GM12878 (cell line): ENCODE measurements around the gene SSBP2. TPM values are rescaled to one million over a fixed set of nuclear protein-coding genes. Genes with fewer than 3 reads are reported as not detected.

Source experiments
- ATAC-seq: fragments of 200-7000 bp; cut with Tn5 transposase; 3 replicates; pipeline ENCODE4 v1.9.1; 2020; ENCODE audit warnings: mild to moderate bottlenecking, moderate library complexity
- BruUV-seq: library from RNA; stranded (reverse); fragments of 400-500 nt; replicated peaks from 2 replicates; lab custom pipeline; 2021; lab: Mats Ljungman, UMichigan
- CTCF ChIA-PET: fragments of 300-600 bp; sonication (Branson Sonifier 250); formaldehyde crosslinking; extraction: SDS; loops from one replicate; lab custom pipeline; 2021; ENCODE audit warnings: inconsistent platforms; lab: Yijun Ruan, JAX
- POLR2A ChIA-PET: fragments of 350-600 bp; formaldehyde crosslinking; extraction: SDS; loops from one replicate; lab custom pipeline; 2021; ENCODE audit warnings: inconsistent platforms; lab: Charles Lee
- RAD21 ChIA-PET: fragments of 300-600 bp; sonication (Branson Sonifier 250); formaldehyde crosslinking; loops from one replicate; lab custom pipeline; 2023; ENCODE audit warnings: antibody characterized with exemption; ENCODE audit not compliant: unreplicated experiment; lab: Charles Lee
- SMC1A ChIA-PET: fragments of 300-600 bp; sonication (Branson Sonifier 250); formaldehyde crosslinking; loops from one replicate; lab custom pipeline; 2023; ENCODE audit not compliant: unreplicated experiment, uncharacterized antibody; lab: Charles Lee
- DNase-seq: peaks from one replicate; pipeline ENCODE4 v3.0.0-alpha.2; 2011; ENCODE audit warnings: low read depth, low spot score
- FAIRE-seq: peaks from 3 replicates; lab custom pipeline; 2011; peaks lifted over from hg19 to GRCh38; lab: Jason Lieb, UNC
- H2AFZ ChIP-seq: 2 replicates; pipeline ENCODE4 v1.6.0; 2011; ENCODE audit warnings: low read depth, low read length, control low read depth; ENCODE audit not compliant: control insufficient read depth
- H3K27ac ChIP-seq: 2 replicates; pipeline ENCODE4 v1.5.1; 2011; ENCODE audit warnings: control low read depth; ENCODE audit not compliant: control insufficient read depth, insufficient read depth
- H3K27me3 ChIP-seq, 2 experiments: replicated peaks in 1 of 2; 2 replicates each; pipeline versions ENCODE4 v1.6.0 to v1.6.1; 2011; ENCODE audit warnings: low read length in 1 of 2; ENCODE audit not compliant: control insufficient read depth in 2 of 2, insufficient read depth in 2 of 2
- H3K36me3 ChIP-seq, 2 experiments: 2 replicates each; pipeline ENCODE4 v1.5.1; 2011; ENCODE audit warnings: low read length in 1 of 2; ENCODE audit not compliant: control insufficient read depth in 2 of 2, insufficient read depth in 2 of 2
- H3K4me1 ChIP-seq: 2 replicates; pipeline ENCODE4 v1.6.1; 2011; ENCODE audit warnings: mild to moderate bottlenecking, low read length, moderate library complexity, mixed read lengths; ENCODE audit not compliant: control insufficient read depth, insufficient read depth
- H3K4me2 ChIP-seq: 2 replicates; pipeline ENCODE4 v1.6.0; 2011; ENCODE audit warnings: control low read depth; ENCODE audit not compliant: control insufficient read depth, insufficient read depth
- H3K4me3 ChIP-seq: fragments of 200-600 bp; sonication (generic); 2 replicates; pipeline ENCODE4 v1.5.1; 2016
- H3K79me2 ChIP-seq: 2 replicates; pipeline ENCODE4 v1.6.0; 2011; ENCODE audit warnings: low read length; ENCODE audit not compliant: control insufficient read depth, insufficient read depth
- H3K9ac ChIP-seq: 2 replicates; pipeline ENCODE4 v1.8.0; 2011; ENCODE audit warnings: low read length, control low read depth, mixed read lengths; ENCODE audit not compliant: control insufficient read depth, insufficient read depth
- H3K9me3 ChIP-seq: replicated peaks from 3 replicates; pipeline ENCODE4 v1.5.1; 2011; ENCODE audit warnings: mild to moderate bottlenecking, low read length; ENCODE audit not compliant: control insufficient read depth, insufficient read depth
- H4K20me1 ChIP-seq: 2 replicates; pipeline ENCODE4 v1.6.0; 2011; ENCODE audit not compliant: control insufficient read depth, insufficient read depth
- E4F1 ChIP-seq: fragments of 450-650 bp; IDR thresholded peaks from 2 replicates; pipeline ENCODE4 v1.6.1; 2018; ENCODE audit warnings: borderline replicate concordance, mild to moderate bottlenecking; ENCODE audit not compliant: partially characterized antibody
- FOXK2 ChIP-seq: fragments of 450-650 bp; IDR thresholded peaks from 2 replicates; pipeline ENCODE4 v1.6.1; 2017; ENCODE audit warnings: mild to moderate bottlenecking, moderate library complexity
- GATAD2B ChIP-seq: fragments of 450-650 bp; conservative IDR thresholded peaks from 2 replicates; pipeline ENCODE4 v1.6.1; 2017; ENCODE audit warnings: low read depth, mild to moderate bottlenecking, moderate library complexity
- IKZF2 ChIP-seq, 2 experiments: fragments of 450-650 bp; IDR thresholded peaks; 2 replicates each; pipeline ENCODE4 v1.6.1; 2017; ENCODE audit warnings: mild to moderate bottlenecking in 2 of 2, moderate library complexity in 2 of 2
- IRF3 ChIP-seq: fragments of 450-650 bp; IDR thresholded peaks from 2 replicates; pipeline ENCODE4 v1.6.1; 2014; ENCODE audit warnings: mild to moderate bottlenecking
- KLF5 ChIP-seq: fragments of 450-650 bp; IDR thresholded peaks from 2 replicates; pipeline ENCODE4 v1.6.1; 2014; ENCODE audit warnings: mild to moderate bottlenecking; ENCODE audit not compliant: partially characterized antibody
- LARP7 ChIP-seq: fragments of 450-650 bp; IDR thresholded peaks from 2 replicates; pipeline ENCODE4 v1.6.1; 2017; ENCODE audit warnings: mild to moderate bottlenecking
- MTA2 ChIP-seq: fragments of 450-650 bp; IDR thresholded peaks from 2 replicates; pipeline ENCODE4 v1.6.1; 2016; ENCODE audit warnings: low read depth, mild to moderate bottlenecking, moderate library complexity
- NR2C1 ChIP-seq: fragments of 450-650 bp; IDR thresholded peaks from 2 replicates; pipeline ENCODE4 v1.6.1; 2017; ENCODE audit warnings: antibody characterized with exemption, mild to moderate bottlenecking, moderate library complexity
- SPI1 ChIP-seq: IDR thresholded peaks from 2 replicates; pipeline ENCODE4 v1.6.1; 2011; ENCODE audit warnings: low read depth, mild to moderate bottlenecking, low read length, moderate library complexity, borderline replicate concordance; ENCODE audit not compliant: insufficient read depth
- WRNIP1 ChIP-seq: IDR thresholded peaks from 2 replicates; pipeline ENCODE4 v1.6.1; 2011; ENCODE audit warnings: low read depth, low read length, improper control_type of control experiment, borderline replicate concordance
- YY1 ChIP-seq: IDR thresholded peaks from 2 replicates; pipeline ENCODE4 v1.6.1; 2011; ENCODE audit warnings: low read depth, mild to moderate bottlenecking, low read length
- ZSCAN29 ChIP-seq: fragments of 450-650 bp; IDR thresholded peaks from 2 replicates; pipeline ENCODE4 v1.6.1; 2017; ENCODE audit warnings: mild to moderate bottlenecking, moderate library complexity
- WGBS: methylation state at CpG from one replicate; pipeline ENCODE4 v1.1.6; 2016; ENCODE audit warnings: low lambda C conversion rate; ENCODE audit not compliant: insufficient replicate concordance, insufficient coverage; ENCODE audit errors: missing lambda C conversion rate; 5-methylcytosine and 5-hydroxymethylcytosine counted together
- in situ Hi-C: fragments of 300-500 bp; cut with MboI; formaldehyde crosslinking; loops from 9 replicates; pipeline ENCODE4 v1.14.3; 2018; ENCODE audit warnings: mixed read lengths
- intact Hi-C: fragments of 100-400 bp; cut with micrococcal nuclease; formaldehyde crosslinking; loops from one replicate; pipeline ENCODE4 v1.14.2; 2022; ENCODE audit not compliant: unreplicated experiment
- polyA plus RNA-seq, 11 experiments: library from polyadenylated mRNA; depleted of rRNA in 4 of 11; unstranded in 6 of 11; stranded (reverse) in 5 of 11; fragments of >200 nt; fragmentation: Nextera tagmentation in 4 of 11; fragmentation: Illumina TruSeq in 1 of 11; extraction: Ambion mirVana in 4 of 11; extraction: Trizol in 1 of 11; gene quantifications; 1 replicate in 1 of 11; 2 replicates in 10 of 11; pipeline versions ENCODE4 v1.2.1 to v1.2.3, GENCODE V29; 2011 to 2016; ENCODE audit warnings: inconsistent platforms in 2 of 11, missing spikeins in 2 of 11, low read depth in 1 of 11
- total RNA-seq, 4 experiments: library from RNA; depleted of rRNA in 3 of 4; stranded (reverse); fragments of >200 nt in 3 of 4; fragmentation: Illumina TruSeq in 1 of 4; extraction: Trizol in 1 of 4; gene quantifications; 2 replicates each; pipeline versions ENCODE4 v1.2.1 to v1.2.3, GENCODE V29; 2013 to 2021
- TF ChIP-seq, protein P1 (sequence below): fragments of 450-650 bp; IDR thresholded peaks from 2 replicates; pipeline ENCODE4 v1.6.1; 2017; ENCODE audit warnings: antibody characterized with exemption, mild to moderate bottlenecking, moderate library complexity
- TF ChIP-seq, protein P2 (sequence below): IDR thresholded peaks from 2 replicates; pipeline ENCODE4 v1.6.1; 2012; ENCODE audit warnings: low read length, inconsistent platforms
- TF ChIP-seq, protein P3 (sequence below): fragments of 150-350 bp; IDR thresholded peaks from 2 replicates; pipeline ENCODE4 v1.6.1; 2014; ENCODE audit warnings: mild to moderate bottlenecking, low read depth, low read length

Gene SSBP2
- total and polyA plus RNA-seq, 10 of the 15 experiments (the other 5 are each of a cell fraction or from before 2014, with no cell fraction given) = 52.2 to 132 (median 110) TPM

DNA sequence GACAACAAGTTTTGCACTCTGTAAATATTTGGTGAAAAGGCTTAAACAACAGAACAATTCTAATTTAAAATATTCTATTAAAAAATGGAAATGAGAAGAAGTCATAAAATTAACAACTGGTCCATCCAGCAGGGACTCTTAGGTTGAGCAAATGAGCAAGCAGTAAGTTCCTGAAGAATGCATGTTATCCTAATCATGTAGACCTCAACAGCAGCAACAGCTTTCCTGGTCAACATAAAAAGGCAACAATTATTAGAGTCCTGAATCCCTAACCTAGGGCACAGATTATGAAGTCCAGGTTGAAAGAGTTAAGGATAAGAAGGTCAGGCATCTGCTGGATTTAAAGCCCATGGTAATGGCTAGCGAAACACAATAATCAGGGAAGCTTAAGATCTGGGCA is 120.9 kb downstream of the SSBP2 start:
- ChIA-PET POLR2A (interaction anchor here (0.6 to 0.7 kb wide), 2 partner anchors 99 to 178 kb away, joined by 3 read pairs; no protein-coding TSS in a partner anchor), CTCF (no interaction called here), RAD21 (no interaction called here), SMC1A (interaction anchor here (1.0 to 1.6 kb wide), 5 partner anchors 8 to 536 kb away, joined by 3 read pairs; no protein-coding TSS in a partner anchor)
- no peak overlapping the region for H3K9ac ChIP-seq
- H3K4me1 ChIP-seq = peaks cover 26% of the 10 kb centered on the region; the same call in 1 of the 2 replicates
- ATAC-seq (no peak), DNase-seq (no peak), FAIRE-seq (no peak)
- H3K27ac ChIP-seq = no peak overlapping the region
- in situ Hi-C loops = no loop called here
- peaks cover 3% of the 10 kb centered on the region for H3K79me2 ChIP-seq
- no peaks in the 10 kb centered on the region for H3K27me3 ChIP-seq
- no peak overlapping the region for H3K4me3 ChIP-seq
- no peak overlapping the region for H3K4me2 ChIP-seq
- BruUV-seq = no TSS peak
- peaks cover 5% of the 10 kb centered on the region; the same call in 2 of the 3 replicates for H3K9me3 ChIP-seq
- intact Hi-C loops = loop anchor here (2.0 kb wide), 1 partner anchor 119 kb away; no protein-coding TSS in a partner anchor
- peaks cover 0 to 13% of the 10 kb centered on the region in 2 experiments; a peak in 2 of 4 replicates for H3K36me3 ChIP-seq
- WGBS = 96% methylated on average over 1 of the region's 1 CpG
- H4K20me1 ChIP-seq = no peaks in the 10 kb centered on the region
- H2AFZ ChIP-seq = no peak overlapping the region
- TF ChIP-seq, protein P1, sequence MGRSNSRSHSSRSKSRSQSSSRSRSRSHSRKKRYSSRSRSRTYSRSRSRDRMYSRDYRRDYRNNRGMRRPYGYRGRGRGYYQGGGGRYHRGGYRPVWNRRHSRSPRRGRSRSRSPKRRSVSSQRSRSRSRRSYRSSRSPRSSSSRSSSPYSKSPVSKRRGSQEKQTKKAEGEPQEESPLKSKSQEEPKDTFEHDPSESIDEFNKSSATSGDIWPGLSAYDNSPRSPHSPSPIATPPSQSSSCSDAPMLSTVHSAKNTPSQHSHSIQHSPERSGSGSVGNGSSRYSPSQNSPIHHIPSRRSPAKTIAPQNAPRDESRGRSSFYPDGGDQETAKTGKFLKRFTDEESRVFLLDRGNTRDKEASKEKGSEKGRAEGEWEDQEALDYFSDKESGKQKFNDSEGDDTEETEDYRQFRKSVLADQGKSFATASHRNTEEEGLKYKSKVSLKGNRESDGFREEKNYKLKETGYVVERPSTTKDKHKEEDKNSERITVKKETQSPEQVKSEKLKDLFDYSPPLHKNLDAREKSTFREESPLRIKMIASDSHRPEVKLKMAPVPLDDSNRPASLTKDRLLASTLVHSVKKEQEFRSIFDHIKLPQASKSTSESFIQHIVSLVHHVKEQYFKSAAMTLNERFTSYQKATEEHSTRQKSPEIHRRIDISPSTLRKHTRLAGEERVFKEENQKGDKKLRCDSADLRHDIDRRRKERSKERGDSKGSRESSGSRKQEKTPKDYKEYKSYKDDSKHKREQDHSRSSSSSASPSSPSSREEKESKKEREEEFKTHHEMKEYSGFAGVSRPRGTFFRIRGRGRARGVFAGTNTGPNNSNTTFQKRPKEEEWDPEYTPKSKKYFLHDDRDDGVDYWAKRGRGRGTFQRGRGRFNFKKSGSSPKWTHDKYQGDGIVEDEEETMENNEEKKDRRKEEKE = no peak
- TF ChIP-seq FOXK2 (no peak), E4F1 (no peak), NR2C1 (no peak), GATAD2B (no peak), ZSCAN29 (no peak), IRF3 (no peak), SPI1 (no peak), YY1 (no peak), WRNIP1 (no peak), MTA2 (no peak), IKZF2 (IDR thresholded peaks at IDR 0.05) (no peak), LARP7 (no peak), KLF5 (no peak)
- TF ChIP-seq, protein P2, sequence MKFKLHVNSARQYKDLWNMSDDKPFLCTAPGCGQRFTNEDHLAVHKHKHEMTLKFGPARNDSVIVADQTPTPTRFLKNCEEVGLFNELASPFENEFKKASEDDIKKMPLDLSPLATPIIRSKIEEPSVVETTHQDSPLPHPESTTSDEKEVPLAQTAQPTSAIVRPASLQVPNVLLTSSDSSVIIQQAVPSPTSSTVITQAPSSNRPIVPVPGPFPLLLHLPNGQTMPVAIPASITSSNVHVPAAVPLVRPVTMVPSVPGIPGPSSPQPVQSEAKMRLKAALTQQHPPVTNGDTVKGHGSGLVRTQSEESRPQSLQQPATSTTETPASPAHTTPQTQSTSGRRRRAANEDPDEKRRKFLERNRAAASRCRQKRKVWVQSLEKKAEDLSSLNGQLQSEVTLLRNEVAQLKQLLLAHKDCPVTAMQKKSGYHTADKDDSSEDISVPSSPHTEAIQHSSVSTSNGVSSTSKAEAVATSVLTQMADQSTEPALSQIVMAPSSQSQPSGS = no peak
- TF ChIP-seq, protein P3, sequence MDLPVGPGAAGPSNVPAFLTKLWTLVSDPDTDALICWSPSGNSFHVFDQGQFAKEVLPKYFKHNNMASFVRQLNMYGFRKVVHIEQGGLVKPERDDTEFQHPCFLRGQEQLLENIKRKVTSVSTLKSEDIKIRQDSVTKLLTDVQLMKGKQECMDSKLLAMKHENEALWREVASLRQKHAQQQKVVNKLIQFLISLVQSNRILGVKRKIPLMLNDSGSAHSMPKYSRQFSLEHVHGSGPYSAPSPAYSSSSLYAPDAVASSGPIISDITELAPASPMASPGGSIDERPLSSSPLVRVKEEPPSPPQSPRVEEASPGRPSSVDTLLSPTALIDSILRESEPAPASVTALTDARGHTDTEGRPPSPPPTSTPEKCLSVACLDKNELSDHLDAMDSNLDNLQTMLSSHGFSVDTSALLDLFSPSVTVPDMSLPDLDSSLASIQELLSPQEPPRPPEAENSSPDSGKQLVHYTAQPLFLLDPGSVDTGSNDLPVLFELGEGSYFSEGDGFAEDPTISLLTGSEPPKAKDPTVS = no peak
